GM18867 (cell line): ENCODE data around the gene ADORA1.

ENCODE experiments used
- ATAC-seq: cut with Tn5 transposase; IDR thresholded peaks from one replicate; pipeline ENCODE4 v1.9.1; 2021; ENCODE audit warnings: mild to moderate bottlenecking, moderate library complexity; ENCODE audit not compliant: unreplicated experiment

ADORA1 gene

DNA sequence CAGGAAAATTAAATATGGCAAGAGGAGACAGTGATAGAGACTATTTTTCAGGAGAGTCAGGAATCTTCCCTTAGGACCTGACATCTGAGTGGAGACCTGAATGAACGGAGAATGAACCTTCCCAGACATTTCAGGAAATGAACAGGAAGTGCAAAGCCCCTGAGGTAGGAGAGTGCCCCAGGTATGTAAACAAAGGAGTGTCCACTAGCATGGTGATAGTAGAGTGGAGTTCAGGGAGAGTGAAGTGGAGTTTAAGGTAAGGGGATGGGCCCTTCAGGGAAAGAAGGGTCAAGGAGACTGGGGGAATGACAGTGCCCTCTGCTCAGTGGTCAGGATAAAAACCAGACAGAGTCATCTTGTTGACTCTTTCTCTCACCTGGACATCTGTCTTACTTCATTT is 28.8 kb downstream of the ADORA1 start:
- ATAC-seq = no peak

DNA sequence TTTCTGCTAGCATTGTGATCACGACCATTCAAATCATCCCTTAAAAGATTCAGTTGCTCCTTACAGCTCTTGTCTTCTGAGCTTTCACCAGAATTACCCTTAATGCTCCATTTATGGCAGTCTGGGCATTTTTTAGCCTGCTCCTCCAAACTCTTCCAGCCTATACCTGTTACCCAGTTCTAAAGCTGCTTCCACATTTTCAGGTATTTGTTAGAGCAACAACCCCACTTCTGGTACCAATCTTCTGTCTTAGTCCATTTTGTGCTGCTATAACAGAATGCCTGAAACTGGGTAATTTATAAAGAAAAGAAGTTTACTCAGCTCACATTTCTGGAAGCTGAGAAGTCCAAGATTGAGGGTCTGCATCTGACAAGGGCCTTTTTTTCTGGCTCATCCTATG is 30.9 kb downstream of the ADORA1 start:
- no peak for ATAC-seq

DNA sequence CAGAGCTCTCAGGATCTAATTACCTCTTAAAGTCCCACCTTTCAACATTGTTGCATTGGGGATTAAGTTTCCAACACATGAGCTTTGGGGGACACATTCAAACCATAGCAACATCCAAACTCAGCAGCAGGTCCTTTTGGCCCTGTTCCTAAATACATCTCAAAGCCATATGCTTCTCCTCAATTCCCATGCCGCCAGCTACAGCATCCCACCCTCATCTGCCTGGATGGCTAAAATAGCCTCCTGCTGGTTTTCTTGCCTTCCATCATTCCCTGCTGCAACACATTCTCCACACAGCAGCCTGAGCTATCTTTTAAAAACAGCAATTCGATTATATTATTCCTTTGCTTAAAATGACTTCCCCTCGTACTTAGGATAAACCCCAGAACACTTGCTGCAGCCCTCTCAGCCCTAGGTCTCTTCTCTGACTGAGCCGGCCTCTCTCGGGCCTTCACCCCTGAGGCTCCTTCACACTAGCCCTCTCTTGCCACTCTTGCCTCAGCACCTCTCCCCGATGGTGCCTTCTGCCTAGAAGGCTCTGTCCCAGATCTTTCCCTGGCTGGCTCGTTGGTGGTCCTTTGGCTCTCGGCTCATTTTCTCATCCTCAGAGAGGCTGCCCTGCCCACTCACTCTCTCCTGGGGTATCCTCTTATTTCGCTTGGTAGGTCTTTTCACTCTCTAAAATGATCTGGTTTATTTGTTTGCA is 31.6 kb downstream of the ADORA1 start:
- ATAC-seq = no peak

- ATAC-seq = no peak
Observed at GRCh38 chr1:203159844-203160243, 32.3 kb downstream of the ADORA1 start.

GRCh38 chr1:203161175-203161574 is 33.6 kb downstream of the ADORA1 start:
- ATAC-seq = no peak

- ATAC-seq = no peak
Observed at GRCh38 chr1:203161703-203162102, 34.2 kb downstream of the ADORA1 start.

GRCh38 chr1:203162403-203162802 is 34.9 kb downstream of the ADORA1 start:
- ATAC-seq = no peak

DNA sequence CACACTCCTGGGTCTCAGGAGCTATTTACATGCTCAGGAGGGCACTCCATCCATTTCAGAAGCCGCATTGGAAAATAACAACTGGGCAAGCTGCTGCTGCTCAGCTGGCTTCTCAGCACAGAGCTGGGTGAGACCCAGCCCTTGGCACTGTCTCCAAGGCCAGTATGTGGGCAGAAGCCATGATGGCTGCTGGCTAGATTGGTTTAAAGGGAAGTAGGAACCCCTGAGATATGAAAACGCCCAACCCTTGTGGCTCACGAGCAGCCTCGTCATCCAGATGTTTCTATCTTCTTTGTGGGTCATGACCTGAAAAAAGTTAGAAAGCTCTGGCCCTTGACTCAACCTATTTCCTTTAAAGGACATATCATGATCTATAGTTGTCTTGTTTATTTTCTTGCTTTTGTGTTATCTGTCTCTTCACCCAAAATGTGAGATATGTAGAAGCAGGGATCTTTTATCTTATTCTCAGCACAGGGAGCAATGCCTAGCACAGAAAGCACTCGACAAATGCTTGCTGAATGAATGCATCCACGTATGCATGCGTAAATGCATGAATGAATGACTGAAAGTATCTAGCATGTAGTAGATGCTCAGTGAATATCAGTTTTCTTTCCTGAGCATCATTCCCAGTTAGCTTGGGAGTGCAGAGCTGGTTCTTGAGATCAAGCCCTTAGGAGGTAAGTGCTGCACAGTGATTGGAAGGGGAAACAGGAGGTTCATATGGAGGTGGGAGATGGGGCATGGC is 36.5 kb downstream of the ADORA1 start:
- no peak for ATAC-seq

- ATAC-seq = no peak
Observed at GRCh38 chr1:203165101-203165799, 37.7 kb downstream of the ADORA1 start.

- ATAC-seq = no peak
Observed at GRCh38 chr1:203165800-203166161, 38.3 kb downstream of the ADORA1 start.

DNA sequence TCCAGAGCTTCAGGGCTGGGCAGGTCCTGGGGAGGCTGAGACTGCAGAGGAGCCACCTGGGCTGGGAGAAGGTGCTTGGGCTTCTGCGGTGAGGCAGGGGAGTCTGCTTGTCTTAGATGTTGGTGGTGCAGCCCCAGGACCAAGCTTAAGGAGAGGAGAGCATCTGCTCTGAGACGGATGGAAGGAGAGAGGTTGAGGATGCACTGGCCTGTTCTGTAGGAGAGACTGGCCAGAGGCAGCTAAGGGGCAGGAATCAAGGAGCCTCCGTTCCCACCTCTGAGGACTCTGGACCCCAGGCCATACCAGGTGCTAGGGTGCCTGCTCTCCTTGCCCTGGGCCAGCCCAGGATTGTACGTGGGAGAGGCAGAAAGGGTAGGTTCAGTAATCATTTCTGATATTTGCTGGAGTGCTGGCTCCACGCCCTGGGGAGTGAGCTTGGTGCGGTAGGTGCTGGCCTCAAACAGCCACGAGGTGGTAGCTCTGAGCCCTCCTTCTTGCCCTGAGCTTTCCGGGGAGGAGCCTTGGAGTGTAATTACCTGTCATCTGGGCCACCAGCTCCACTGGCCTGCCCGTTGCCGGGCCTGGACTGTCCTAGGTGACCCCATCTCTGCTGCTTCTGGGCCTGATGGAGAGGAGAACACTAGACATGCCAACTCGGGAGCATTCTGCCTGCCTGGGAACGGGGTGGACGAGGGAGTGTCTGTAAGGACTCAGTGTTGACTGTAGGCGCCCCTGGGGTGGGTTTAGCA is 38.8 kb downstream of the ADORA1 start:
- no peak for ATAC-seq

DNA sequence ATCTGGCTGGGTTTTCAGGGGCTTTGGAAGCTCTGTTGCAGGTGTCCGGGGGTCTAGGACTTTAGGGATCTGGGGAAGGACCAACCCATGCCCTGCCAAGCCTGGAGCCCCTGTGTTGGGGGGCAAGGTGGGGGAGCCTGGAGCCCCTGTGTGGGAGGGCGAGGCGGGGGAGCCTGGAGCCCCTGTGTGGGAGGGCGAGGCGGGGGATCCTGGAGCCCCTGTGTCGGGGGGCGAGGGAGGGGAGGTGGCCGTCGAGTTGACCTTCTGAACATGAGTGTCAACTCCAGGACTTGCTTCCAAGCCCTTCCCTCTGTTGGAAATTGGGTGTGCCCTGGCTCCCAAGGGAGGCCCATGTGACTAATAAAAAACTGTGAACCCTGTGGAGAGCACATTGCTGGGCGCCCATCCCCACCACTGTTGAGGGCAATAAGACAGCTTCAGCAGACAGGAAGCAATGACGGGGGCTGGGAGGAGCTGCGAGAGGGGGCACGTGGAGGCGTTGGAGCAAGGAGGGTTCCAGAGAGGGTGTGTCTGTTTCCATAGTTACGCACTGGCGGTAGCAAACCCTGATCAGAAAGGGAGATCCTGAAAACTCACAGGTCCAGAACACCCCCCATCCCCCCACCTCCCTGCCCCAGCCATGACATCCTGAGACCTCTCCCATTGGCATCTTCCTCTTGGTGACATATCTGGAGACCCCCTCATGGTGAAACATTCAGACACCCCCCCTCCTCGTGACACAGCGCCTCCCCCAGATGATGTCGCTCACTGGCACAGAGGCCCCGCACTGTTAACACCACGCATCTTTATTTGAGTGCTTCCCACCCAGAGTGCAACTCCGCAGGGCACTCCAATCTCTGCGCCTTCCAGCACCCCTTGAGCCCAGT is 39.7 kb downstream of the ADORA1 start:
- no peak for ATAC-seq

DNA sequence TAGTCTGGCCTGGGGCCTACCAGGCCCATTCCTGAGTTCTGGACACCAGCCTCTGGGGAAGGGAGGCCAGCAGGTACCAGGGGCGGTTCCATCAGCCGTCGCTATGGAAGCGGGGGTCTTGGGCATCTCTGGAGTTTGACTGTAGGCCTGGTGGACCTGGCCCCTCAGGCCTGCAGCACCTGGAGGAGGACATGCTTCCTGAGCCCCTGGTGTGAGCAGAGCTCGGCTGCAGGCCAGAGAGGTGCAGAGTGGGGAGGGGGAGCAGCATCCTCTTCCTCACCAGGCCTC is 40.3 kb downstream of the ADORA1 start:
- no peak for ATAC-seq

GRCh38 chr1:203168256-203168786 is 40.8 kb downstream of the ADORA1 start:
- ATAC-seq = no peak

- ATAC-seq = no peak
Observed at GRCh38 chr1:203168991-203169390, 41.5 kb downstream of the ADORA1 start.

DNA sequence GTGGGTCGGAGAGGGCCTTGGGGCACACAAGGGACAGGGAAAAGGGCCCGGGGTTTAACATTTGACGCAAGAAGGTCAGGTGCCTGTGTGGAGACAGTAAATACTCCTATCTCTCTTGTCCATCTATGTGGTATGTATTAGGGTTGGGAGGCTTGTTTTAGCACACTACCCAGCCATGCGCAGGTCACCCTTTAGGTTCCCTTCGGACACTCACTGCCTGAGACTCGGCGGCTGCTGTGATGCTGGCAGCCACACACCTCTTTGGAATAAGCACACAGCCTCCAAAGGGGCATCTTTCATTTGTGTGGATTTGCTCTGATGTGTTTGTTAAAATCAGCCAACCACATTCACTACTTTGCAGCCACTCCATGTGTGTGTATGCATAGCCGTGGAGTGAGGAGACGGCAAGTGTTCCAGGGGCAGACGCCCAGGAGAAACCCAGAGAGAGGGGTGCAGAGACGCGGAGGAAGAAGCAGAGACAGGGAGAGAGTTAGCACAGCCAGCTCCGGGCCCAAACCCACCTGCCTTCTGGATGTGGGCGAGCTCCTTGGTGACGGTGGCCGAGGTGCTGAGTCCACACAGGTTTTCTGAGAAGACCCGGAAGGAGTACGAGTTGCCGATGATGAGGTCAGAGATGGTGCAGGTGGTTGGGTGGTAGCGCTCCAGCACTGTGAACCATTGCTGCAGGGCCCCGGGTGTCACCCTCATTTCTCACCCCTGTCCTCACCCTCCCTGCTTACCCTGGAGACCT is 42.4 kb downstream of the ADORA1 start:
- no peak for ATAC-seq

DNA sequence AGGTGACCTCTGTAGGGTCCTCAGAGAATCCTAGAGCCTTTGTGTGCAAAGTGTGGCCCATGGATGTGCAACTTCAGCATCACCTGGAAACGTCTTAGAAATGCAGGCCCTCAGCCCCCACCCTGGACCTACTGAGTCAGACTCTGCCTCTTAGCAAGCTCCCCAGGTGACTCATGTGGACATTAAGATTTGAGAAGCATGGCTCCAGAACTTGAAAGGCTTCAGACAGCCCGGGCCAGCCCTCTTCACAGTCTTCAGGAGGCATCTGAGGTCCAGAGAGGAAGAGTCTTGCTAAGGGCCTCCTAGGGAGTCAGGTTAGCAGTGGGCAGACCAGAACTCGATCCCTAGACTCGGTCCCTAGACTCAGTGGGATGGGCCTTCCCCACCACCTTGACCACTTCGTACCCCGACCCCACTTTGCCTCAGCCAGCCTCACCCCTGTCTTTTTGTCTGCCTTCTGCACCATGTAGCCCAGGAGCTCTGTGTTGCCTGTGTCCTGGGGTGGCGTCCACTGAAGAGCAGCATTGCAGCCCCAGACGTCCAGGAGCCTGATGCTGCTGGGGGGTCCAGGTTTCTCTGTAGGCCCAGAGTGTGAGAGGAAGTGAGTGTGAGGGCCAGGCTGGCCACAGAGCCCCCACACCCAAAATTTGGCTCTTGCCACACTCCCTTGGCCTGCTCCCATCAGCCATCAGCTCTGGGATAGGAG is 43.3 kb downstream of the ADORA1 start:
- no peak for ATAC-seq

DNA sequence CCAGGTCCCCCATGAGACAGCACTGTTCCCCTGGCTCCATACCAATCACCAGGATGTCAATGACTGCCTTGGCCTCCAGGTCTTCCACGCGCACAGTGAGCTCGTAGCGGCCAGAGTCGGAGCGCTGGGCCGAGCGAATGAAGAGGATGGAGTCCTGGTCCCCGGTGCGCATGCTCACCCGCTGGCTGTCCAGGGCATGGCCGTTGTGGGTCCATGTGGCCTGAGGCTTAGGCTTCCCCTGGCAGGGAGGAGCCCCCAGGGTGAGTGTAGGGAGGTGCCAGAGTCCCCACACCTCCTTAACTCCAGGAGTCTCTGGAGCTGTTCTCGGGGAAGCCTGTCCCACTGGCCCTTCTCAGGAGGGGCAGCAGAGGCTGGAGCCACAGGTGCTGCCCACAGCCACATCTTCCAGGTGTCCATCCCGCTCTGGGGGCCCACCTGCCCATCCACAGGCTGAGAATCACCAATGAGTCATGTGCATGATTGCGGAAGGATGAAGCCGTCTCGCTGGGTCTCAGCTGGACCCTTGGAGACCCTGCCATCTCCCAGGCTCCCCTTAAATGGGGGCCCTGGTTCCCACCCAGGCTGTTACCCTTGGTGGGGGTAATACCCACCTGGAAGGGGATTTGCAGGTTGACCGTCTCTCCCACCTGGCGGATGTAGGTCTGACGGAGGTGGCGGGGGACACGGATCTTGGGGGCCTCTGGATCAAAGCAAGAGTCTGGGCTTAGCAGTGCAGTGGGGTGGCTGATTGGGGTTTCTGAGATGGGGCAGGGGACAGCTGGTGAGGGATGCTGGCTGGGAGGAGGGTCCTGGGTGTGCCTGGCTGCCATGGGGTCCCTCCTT is 44.0 kb downstream of the ADORA1 start:
- ATAC-seq = no peak
